SK-N-SH treated with all-trans-retinoic acid at 6 μM for 48 hours (cell line): ENCODE measurements around the gene ISOC2.

Experiments used
- ATAC-seq: fragments of 200-7000 bp; cut with Tn5 transposase; 3 replicates; pipeline ENCODE4 v1.9.1; 2020; ENCODE audit warnings: mild to moderate bottlenecking, moderate library complexity
- ARNTL ChIP-seq: fragments of 450-650 bp; formaldehyde crosslinking; IDR thresholded peaks from 2 replicates; pipeline ENCODE4 v1.5.0; 2020; ENCODE audit warnings: low read depth, mild to moderate bottlenecking, moderate library complexity, borderline replicate concordance
- BACH2 ChIP-seq: fragments of 250-450 bp; sonication (Bioruptor Pico); IDR thresholded peaks from 2 replicates; pipeline ENCODE4 v1.9.0; 2021; ENCODE audit warnings: mild to moderate bottlenecking, borderline replicate concordance
- CSDC2 ChIP-seq: fragments of 250-450 bp; sonication (Bioruptor Pico); IDR thresholded peaks from 2 replicates; pipeline ENCODE4 v1.5.0; 2020; ENCODE audit warnings: mild to moderate bottlenecking, moderate library complexity
- ESRRG ChIP-seq: fragments of 250-450 bp; sonication (Bioruptor Pico); IDR thresholded peaks from 2 replicates; pipeline ENCODE4 v1.6.1; 2021; ENCODE audit warnings: mild to moderate bottlenecking
- GLIS3 ChIP-seq: fragments of 250-450 bp; sonication (Bioruptor Pico); IDR thresholded peaks from 2 replicates; pipeline ENCODE4 v1.5.0; 2020; ENCODE audit warnings: mild to moderate bottlenecking, moderate library complexity
- ISL1 ChIP-seq: fragments of 250-450 bp; sonication (Bioruptor Pico); IDR thresholded peaks from 2 replicates; pipeline ENCODE4 v2.1.2; 2022; ENCODE audit warnings: mild to moderate bottlenecking, moderate library complexity
- OSR1 ChIP-seq: fragments of 250-450 bp; sonication (Bioruptor Pico); IDR thresholded peaks from 2 replicates; pipeline ENCODE4 v1.8.0; 2022; ENCODE audit warnings: moderate library complexity, mild to moderate bottlenecking, inconsistent platforms
- PPARA ChIP-seq: fragments of 250-450 bp; sonication (Bioruptor Pico); IDR thresholded peaks from 2 replicates; pipeline ENCODE4 v1.5.0; 2020; ENCODE audit warnings: mild to moderate bottlenecking, borderline replicate concordance
- RARB ChIP-seq: fragments of 250-450 bp; sonication (Bioruptor Pico); IDR thresholded peaks from 2 replicates; pipeline ENCODE4 v1.8.0; 2021; ENCODE audit warnings: mild to moderate bottlenecking, moderate library complexity
- SNAI2 ChIP-seq: fragments of 250-450 bp; sonication (Bioruptor Pico); IDR thresholded peaks from 2 replicates; pipeline ENCODE4 v1.5.0; 2020; ENCODE audit warnings: mild to moderate bottlenecking, moderate library complexity
- TCF4 ChIP-seq: fragments of 250-450 bp; sonication (Bioruptor Pico); IDR thresholded peaks from 2 replicates; pipeline ENCODE4 v1.8.0; 2021; ENCODE audit warnings: mild to moderate bottlenecking, moderate library complexity, borderline replicate concordance
- ZC3H10 ChIP-seq: fragments of 250-450 bp; sonication (Bioruptor Pico); IDR thresholded peaks from 2 replicates; pipeline ENCODE4 v1.5.1; 2021; ENCODE audit warnings: mild to moderate bottlenecking, moderate library complexity
- ZFP3 ChIP-seq: fragments of 250-450 bp; sonication (Bioruptor Pico); IDR thresholded peaks from 2 replicates; pipeline ENCODE4 v1.5.0; 2020; ENCODE audit warnings: mild to moderate bottlenecking, moderate library complexity
- ZFP30 ChIP-seq: fragments of 450-650 bp; formaldehyde crosslinking; IDR thresholded peaks from 2 replicates; pipeline ENCODE4 v1.5.0; 2022; ENCODE audit warnings: mild to moderate bottlenecking, moderate library complexity
- ZNF565 ChIP-seq: fragments of 450-650 bp; formaldehyde crosslinking; conservative IDR thresholded peaks from 2 replicates; pipeline ENCODE4 v1.5.0; 2020; ENCODE audit warnings: low read depth, mild to moderate bottlenecking, moderate library complexity
- ZNF70 ChIP-seq: fragments of 450-650 bp; formaldehyde crosslinking; IDR thresholded peaks from 2 replicates; pipeline ENCODE4 v1.5.0; 2020; ENCODE audit warnings: mild to moderate bottlenecking, moderate library complexity
- ZNF8 ChIP-seq: fragments of 450-650 bp; formaldehyde crosslinking; IDR thresholded peaks from 2 replicates; pipeline ENCODE4 v1.5.0; 2020; ENCODE audit warnings: mild to moderate bottlenecking, moderate library complexity
- TF ChIP-seq, protein P1 (sequence below): fragments of 250-450 bp; sonication (Bioruptor Pico); IDR thresholded peaks from 2 replicates; pipeline ENCODE4 v1.5.1; 2021; ENCODE audit warnings: mild to moderate bottlenecking, moderate library complexity
- TF ChIP-seq, protein P2 (sequence below): fragments of 250-450 bp; sonication (Bioruptor Pico); IDR thresholded peaks from 2 replicates; pipeline ENCODE4 v1.8.0; 2021; ENCODE audit warnings: low read depth, mild to moderate bottlenecking, moderate library complexity, borderline replicate concordance
- TF ChIP-seq, protein P3 (sequence below): fragments of 250-450 bp; sonication (Bioruptor Pico); IDR thresholded peaks from 2 replicates; pipeline ENCODE4 v1.5.0; 2020; ENCODE audit warnings: mild to moderate bottlenecking, moderate library complexity

Gene ISOC2

DNA sequence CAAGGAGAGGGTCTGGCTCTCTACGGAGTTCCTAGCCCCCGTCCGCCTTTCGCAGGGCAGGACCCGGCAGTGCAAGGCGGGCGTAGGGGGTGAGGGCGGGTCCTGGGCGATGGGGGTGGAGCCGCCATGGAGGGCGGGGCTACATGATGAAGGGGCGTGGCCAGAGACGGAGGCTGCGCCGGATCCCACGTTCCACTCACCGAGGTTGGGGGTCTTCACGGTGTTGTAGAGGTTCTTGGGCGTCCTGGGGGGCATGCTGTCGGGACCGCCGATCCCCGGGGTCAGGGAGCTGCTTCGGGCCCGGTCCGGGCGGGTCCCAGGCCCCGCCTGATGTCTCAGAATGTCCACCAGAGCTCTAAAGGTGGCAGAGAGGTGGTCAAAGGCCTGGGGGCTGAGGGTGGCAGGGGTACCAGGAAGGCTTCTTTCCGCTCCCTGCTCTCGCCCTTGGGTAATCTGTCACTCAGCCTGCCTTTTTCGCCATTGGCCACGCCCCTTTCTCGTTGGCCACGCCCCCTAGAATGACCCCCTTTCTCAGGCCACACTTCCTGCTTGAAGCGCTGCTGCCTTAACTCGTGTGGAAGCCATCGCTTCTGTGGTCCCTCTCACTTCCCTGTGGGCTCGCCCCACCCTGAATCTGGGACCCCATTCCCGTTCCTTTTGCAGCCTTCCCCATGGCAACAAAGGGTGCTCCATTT lies 20.9 kb downstream of the ISOC2 start:
- TF ChIP-seq ZFP3 (CRISPR knock-in tag) (no peak), ZNF70 (CRISPR knock-in tag) (peak; percentile 60; the same call in 1 of the 2 replicates), ZC3H10 (no peak), ZNF8 (CRISPR knock-in tag) (no peak), ZNF565 (CRISPR knock-in tag) (no peak)
- TF ChIP-seq, protein P1, sequence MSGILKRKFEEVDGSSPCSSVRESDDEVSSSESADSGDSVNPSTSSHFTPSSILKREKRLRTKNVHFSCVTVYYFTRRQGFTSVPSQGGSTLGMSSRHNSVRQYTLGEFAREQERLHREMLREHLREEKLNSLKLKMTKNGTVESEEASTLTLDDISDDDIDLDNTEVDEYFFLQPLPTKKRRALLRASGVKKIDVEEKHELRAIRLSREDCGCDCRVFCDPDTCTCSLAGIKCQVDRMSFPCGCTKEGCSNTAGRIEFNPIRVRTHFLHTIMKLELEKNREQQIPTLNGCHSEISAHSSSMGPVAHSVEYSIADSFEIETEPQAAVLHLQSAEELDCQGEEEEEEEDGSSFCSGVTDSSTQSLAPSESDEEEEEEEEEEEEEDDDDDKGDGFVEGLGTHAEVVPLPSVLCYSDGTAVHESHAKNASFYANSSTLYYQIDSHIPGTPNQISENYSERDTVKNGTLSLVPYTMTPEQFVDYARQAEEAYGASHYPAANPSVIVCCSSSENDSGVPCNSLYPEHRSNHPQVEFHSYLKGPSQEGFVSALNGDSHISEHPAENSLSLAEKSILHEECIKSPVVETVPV (CRISPR knock-in tag): no peak
- TF ChIP-seq, protein P2, sequence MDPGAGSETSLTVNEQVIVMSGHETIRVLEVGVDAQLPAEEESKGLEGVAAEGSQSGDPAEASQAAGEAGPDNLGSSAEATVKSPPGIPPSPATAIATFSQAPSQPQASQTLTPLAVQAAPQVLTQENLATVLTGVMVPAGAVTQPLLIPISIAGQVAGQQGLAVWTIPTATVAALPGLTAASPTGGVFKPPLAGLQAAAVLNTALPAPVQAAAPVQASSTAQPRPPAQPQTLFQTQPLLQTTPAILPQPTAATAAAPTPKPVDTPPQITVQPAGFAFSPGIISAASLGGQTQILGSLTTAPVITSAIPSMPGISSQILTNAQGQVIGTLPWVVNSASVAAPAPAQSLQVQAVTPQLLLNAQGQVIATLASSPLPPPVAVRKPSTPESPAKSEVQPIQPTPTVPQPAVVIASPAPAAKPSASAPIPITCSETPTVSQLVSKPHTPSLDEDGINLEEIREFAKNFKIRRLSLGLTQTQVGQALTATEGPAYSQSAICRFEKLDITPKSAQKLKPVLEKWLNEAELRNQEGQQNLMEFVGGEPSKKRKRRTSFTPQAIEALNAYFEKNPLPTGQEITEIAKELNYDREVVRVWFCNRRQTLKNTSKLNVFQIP (CRISPR knock-in tag): no peak
- TF ChIP-seq, protein P3, sequence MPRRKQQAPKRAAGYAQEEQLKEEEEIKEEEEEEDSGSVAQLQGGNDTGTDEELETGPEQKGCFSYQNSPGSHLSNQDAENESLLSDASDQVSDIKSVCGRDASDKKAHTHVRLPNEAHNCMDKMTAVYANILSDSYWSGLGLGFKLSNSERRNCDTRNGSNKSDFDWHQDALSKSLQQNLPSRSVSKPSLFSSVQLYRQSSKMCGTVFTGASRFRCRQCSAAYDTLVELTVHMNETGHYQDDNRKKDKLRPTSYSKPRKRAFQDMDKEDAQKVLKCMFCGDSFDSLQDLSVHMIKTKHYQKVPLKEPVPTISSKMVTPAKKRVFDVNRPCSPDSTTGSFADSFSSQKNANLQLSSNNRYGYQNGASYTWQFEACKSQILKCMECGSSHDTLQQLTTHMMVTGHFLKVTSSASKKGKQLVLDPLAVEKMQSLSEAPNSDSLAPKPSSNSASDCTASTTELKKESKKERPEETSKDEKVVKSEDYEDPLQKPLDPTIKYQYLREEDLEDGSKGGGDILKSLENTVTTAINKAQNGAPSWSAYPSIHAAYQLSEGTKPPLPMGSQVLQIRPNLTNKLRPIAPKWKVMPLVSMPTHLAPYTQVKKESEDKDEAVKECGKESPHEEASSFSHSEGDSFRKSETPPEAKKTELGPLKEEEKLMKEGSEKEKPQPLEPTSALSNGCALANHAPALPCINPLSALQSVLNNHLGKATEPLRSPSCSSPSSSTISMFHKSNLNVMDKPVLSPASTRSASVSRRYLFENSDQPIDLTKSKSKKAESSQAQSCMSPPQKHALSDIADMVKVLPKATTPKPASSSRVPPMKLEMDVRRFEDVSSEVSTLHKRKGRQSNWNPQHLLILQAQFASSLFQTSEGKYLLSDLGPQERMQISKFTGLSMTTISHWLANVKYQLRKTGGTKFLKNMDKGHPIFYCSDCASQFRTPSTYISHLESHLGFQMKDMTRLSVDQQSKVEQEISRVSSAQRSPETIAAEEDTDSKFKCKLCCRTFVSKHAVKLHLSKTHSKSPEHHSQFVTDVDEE (CRISPR knock-in tag): no peak

GRCh38 chr19:55439052-55439451 lies 22.4 kb downstream of the ISOC2 start:
- no peak for ATAC-seq
- TF ChIP-seq SNAI2 (no peak), TCF4 (CRISPR knock-in tag) (no peak), ARNTL (no peak), ZC3H10 (no peak), GLIS3 (CRISPR knock-in tag) (no peak), ZFP30 (no peak), RARB (CRISPR knock-in tag) (no peak), ZFP3 (CRISPR knock-in tag) (no peak), CSDC2 (CRISPR knock-in tag) (no peak)
- TF ChIP-seq, protein P3 (CRISPR knock-in tag): no peak

More for the DNA sequence above, 20.9 kb downstream of the ISOC2 start:
- peak; percentile 33 for ATAC-seq

- ATAC-seq: peak; percentile 86
- TF ChIP-seq ZNF565 (CRISPR knock-in tag): no peak
- no peak for TF ChIP-seq ZNF70 (CRISPR knock-in tag)
- TF ChIP-seq OSR1 (CRISPR knock-in tag): no peak
- no peak for TF ChIP-seq BACH2
- TF ChIP-seq, protein P1 (CRISPR knock-in tag): no peak
- no peak for TF ChIP-seq TCF4 (CRISPR knock-in tag)
- TF ChIP-seq GLIS3 (CRISPR knock-in tag): no peak
- TF ChIP-seq, protein P2 (CRISPR knock-in tag): no peak
- TF ChIP-seq SNAI2: peak; percentile 72; the same call in 1 of the 2 replicates
- TF ChIP-seq ZNF8 (CRISPR knock-in tag): no peak
- TF ChIP-seq CSDC2 (CRISPR knock-in tag): peak; percentile 71; the same call in 1 of the 2 replicates
- no peak for TF ChIP-seq ZC3H10
- TF ChIP-seq, protein P3 (CRISPR knock-in tag): no peak
- TF ChIP-seq PPARA (CRISPR knock-in tag): no peak
- TF ChIP-seq ZFP30: no peak
- TF ChIP-seq ARNTL: no peak
- TF ChIP-seq RARB (CRISPR knock-in tag): no peak
- 0 out of 2 replicates have a peak, but pooled peaks have one; percentile 16 for TF ChIP-seq ISL1
- no peak for TF ChIP-seq ESRRG
These were observed 24.0 kb downstream of the ISOC2 start for GRCh38 chr19:55437410-55437809.
